Measurements from ENCODE around the gene PLA2G2F. TPM values are rescaled to one million over a fixed set of nuclear protein-coding genes. Genes with fewer than 3 reads are reported as not detected.

PLA2G2F gene
- total RNA-seq, 4 donors from 2014 or later: 0.07 TPM; not detected in 3

DNA sequence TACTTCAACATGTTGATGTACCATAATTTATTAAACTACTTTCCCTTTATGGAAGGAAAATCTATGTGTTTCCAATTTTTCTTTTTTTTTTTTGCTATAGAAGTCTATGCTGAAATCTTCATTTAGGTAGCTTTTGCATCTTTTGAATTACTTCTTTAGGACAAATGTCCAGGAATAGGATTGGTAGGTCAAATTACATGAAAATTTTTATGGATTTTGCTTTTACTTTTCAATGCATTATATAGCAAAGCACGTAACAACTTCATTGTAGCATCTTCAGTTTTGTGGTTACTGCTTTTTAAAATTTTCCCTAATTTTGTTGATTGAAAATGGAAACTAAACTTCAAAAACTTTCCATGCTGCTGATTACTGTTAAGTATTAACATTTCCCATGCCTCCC, 59.2 kb downstream of the PLA2G2F start:
- Histone ChIP-seq H3K36me3 (no peaks in the 10 kb centered on the region), H3K27ac (no peak overlapping the region), H3K27me3 (no peaks in the 10 kb centered on the region), H3K4me3 (no peak overlapping the region), H3K9me3 (no peaks in the 10 kb centered on the region), H3K4me1 (no peaks in the 10 kb centered on the region)
- no peak for TF ChIP-seq POLR2A (IDR thresholded peaks at IDR 0.05)
- intact Hi-C loops (cut with DNase I; ENCODE audit: low total_unique reads): no loop called here
- no peak for DNase-seq

- H3K36me3 ChIP-seq: no peaks in the 10 kb centered on the region
- no peaks in the 10 kb centered on the region for H3K27me3 ChIP-seq
- H3K4me1 ChIP-seq: no peaks in the 10 kb centered on the region
- no peak overlapping the region for H3K4me3 ChIP-seq
- intact Hi-C loops (cut with DNase I; ENCODE audit: low total_unique reads): no loop called here
- no peaks in the 10 kb centered on the region for H3K9me3 ChIP-seq
- TF ChIP-seq CTCF (IDR thresholded peaks at IDR 0.05) (no peak), POLR2A (IDR thresholded peaks at IDR 0.05) (no peak)
- no peak for DNase-seq
- no peak overlapping the region for H3K27ac ChIP-seq
Observed at GRCh38 chr1:20198918-20199317, 59.8 kb downstream of the PLA2G2F start.

GRCh38 chr1:20199403-20199802, 60.3 kb downstream of the PLA2G2F start:
- no peak for TF ChIP-seq POLR2A (IDR thresholded peaks at IDR 0.05)
- TF ChIP-seq CTCF (IDR thresholded peaks at IDR 0.05): no peak
- no peaks in the 10 kb centered on the region for H3K36me3 ChIP-seq
- no peak overlapping the region for H3K4me3 ChIP-seq
- intact Hi-C loops (cut with DNase I; ENCODE audit: low total_unique reads): no loop called here
- no peak for DNase-seq
- H3K27ac ChIP-seq: no peak overlapping the region
- no peaks in the 10 kb centered on the region for H3K27me3 ChIP-seq
- H3K4me1 ChIP-seq: no peaks in the 10 kb centered on the region
- no peaks in the 10 kb centered on the region for H3K9me3 ChIP-seq

- Histone ChIP-seq H3K27ac (no peak overlapping the region), H3K4me1 (no peaks in the 10 kb centered on the region), H3K9me3 (no peaks in the 10 kb centered on the region), H3K27me3 (no peaks in the 10 kb centered on the region), H3K36me3 (no peaks in the 10 kb centered on the region), H3K4me3 (no peak overlapping the region)
- no peak for TF ChIP-seq CTCF (IDR thresholded peaks at IDR 0.05)
- no peak for TF ChIP-seq POLR2A (IDR thresholded peaks at IDR 0.05)
- intact Hi-C loops (cut with DNase I; ENCODE audit: low total_unique reads): no loop called here
- DNase-seq: no peak
Observed at GRCh38 chr1:20199840-20200239, 60.7 kb downstream of the PLA2G2F start.

Other genes with a start within 250 kb of the PLA2G2F start
- not detected for gene PLA2G2E, start 215.7 kb upstream of the PLA2G2F start, total RNA-seq
- 10 to 100 TPM in 1 of 4 donors, 1 to 10 TPM in 1, not detected in 2; 2.7 to 47.6 TPM for gene PLA2G2A, start 159.7 kb upstream of the PLA2G2F start, total RNA-seq
- gene PLA2G5, start 69.1 kb upstream of the PLA2G2F start, total RNA-seq: 1 to 10 TPM in 1 of 4 donors, not detected in 3; 3.1 TPM
- gene PLA2G2D, start 19.8 kb upstream of the PLA2G2F start, total RNA-seq: not detected
- 10 to 100 TPM in 1 of 4 donors, 1 to 10 TPM in 3; 1.2 to 11.3 (median 3.3) TPM for gene UBXN10, start 46.8 kb downstream of the PLA2G2F start, total RNA-seq
- not detected for gene PLA2G2C, start 47.2 kb downstream of the PLA2G2F start, total RNA-seq
- gene VWA5B1, start 151.6 kb downstream of the PLA2G2F start, total RNA-seq: under 1 TPM in 1 of 4 donors, not detected in 3; 0.69 TPM

All from uterus (tissue), 4 donors.